Choroid plexus epithelial cell (primary cell): ENCODE results near the gene FGGY.
A peak's percentile ranks its signal among the peaks of the same experiment; 100 is the strongest.

ENCODE experiments used
- DNase-seq: peaks from one replicate; pipeline ENCODE4 v3.0.0-alpha.2; 2010; ENCODE audit warnings: low read depth
- H3K4me3 ChIP-seq: 2 replicates; pipeline ENCODE4 v1.5.1; 2011; ENCODE audit warnings: low read depth, mild to moderate bottlenecking, control low read depth, low read length, moderate library complexity
- TF ChIP-seq, protein P1 (sequence below): conservative IDR thresholded peaks from 2 replicates; pipeline ENCODE4 v1.5.1; 2011; ENCODE audit warnings: low read depth, mild to moderate bottlenecking, control low read depth, inconsistent platforms, low read length, moderate library complexity

The FGGY gene

DNA sequence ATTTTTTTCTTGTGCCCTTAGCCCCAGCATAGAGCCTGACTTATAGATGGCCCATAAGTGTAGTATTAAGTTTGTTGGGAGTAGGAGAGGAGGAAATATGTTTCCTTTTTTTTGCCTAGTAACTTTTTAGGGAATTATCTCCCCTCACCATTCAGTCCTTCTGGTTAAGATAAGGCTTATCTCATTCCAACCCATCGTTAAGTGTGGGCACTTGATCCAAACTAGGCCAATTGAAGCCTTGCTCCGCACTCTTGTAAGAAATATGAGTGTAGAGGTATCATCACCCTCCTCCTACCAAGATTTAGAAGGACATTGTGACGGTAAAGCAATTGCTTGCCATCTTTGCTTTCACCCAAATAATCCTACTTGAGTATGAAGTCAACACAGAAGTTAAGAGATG is 8.8 kb upstream of the FGGY start:
- TF ChIP-seq, protein P1, sequence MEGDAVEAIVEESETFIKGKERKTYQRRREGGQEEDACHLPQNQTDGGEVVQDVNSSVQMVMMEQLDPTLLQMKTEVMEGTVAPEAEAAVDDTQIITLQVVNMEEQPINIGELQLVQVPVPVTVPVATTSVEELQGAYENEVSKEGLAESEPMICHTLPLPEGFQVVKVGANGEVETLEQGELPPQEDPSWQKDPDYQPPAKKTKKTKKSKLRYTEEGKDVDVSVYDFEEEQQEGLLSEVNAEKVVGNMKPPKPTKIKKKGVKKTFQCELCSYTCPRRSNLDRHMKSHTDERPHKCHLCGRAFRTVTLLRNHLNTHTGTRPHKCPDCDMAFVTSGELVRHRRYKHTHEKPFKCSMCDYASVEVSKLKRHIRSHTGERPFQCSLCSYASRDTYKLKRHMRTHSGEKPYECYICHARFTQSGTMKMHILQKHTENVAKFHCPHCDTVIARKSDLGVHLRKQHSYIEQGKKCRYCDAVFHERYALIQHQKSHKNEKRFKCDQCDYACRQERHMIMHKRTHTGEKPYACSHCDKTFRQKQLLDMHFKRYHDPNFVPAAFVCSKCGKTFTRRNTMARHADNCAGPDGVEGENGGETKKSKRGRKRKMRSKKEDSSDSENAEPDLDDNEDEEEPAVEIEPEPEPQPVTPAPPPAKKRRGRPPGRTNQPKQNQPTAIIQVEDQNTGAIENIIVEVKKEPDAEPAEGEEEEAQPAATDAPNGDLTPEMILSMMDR, result no peak
- H3K4me3 ChIP-seq, result no peak overlapping the region
- no peak for DNase-seq

GRCh38 chr1:59289570-59289969 is 7.3 kb upstream of the FGGY start:
- no peak overlapping the region for H3K4me3 ChIP-seq
- TF ChIP-seq, protein P1, result no peak
- no peak for DNase-seq

GRCh38 chr1:59290193-59290949 is 6.5 kb upstream of the FGGY start:
- TF ChIP-seq, protein P1, result peak; percentile 59
- no peak overlapping the region for H3K4me3 ChIP-seq
- peak; percentile 68 for DNase-seq

DNA sequence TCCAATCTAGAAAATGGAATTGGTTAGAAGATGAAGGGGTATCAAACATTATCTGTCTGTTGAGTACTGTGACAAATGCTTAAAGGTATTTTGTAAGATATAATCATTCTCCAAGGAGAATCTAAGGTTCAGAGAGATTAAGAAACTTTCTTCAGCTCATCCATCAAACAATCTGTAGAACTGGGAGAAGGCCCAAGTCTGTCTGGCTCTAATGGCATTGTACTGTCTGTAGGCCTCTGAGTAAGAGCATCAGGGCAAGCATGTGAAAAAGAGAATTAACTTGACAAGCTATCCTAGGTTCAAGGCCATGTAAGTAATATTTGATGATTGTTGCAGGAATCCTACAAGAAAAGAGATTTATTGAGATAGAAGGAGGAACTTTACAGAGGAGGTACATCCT is 5.3 kb upstream of the FGGY start:
- H3K4me3 ChIP-seq, result no peak overlapping the region
- TF ChIP-seq, protein P1, result no peak
- DNase-seq, result no peak

DNA sequence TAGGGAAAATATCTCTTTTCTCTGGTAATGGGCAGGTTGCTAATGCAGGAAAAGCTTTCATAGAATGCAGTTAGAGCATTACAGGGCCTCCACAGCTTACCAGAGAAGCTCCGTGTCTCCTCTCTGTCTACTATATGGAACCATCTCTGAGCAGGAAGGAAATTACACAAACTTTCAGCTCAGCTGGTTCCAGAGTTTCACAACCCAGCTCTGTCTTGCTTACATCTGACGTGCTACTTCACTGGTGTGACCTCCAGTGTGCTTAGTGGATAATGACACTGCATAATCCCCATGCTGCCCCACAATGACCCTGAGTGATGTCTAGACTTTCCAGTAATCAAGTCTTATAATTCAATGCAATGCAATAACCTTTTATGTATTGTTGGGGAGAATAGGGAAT is 4.3 kb upstream of the FGGY start:
- TF ChIP-seq, protein P1, result peak; percentile 1
- peak; percentile 95 for DNase-seq
- H3K4me3 ChIP-seq, result no peak overlapping the region

GRCh38 chr1:59293206-59293605 is 3.7 kb upstream of the FGGY start:
- H3K4me3 ChIP-seq, result no peak overlapping the region
- no peak for DNase-seq
- TF ChIP-seq, protein P1, result no peak

- DNase-seq, result no peak
- no peak overlapping the region for H3K4me3 ChIP-seq
- TF ChIP-seq, protein P1, result no peak
Observed at GRCh38 chr1:59293849-59294248, 3.0 kb upstream of the FGGY start.
